H1 (cell line): Measurements from ENCODE around the gene NKAIN2. TPM values are rescaled to one million over a fixed set of nuclear protein-coding genes. Genes with fewer than 3 reads are reported as not detected.

Experiments
- EZH2 ChIP-seq: fragments of 200-600 bp; sonication (generic); IDR thresholded peaks from 2 replicates; pipeline ENCODE4 v1.7.1; 2012; ENCODE audit warnings: low read depth, mild to moderate bottlenecking, moderate library complexity, low read length, inconsistent platforms; ENCODE audit not compliant: severe bottlenecking
- FOSL1 ChIP-seq: IDR thresholded peaks from 2 replicates; pipeline ENCODE4 v1.6.1; 2011; ENCODE audit warnings: mild to moderate bottlenecking, low read depth, low read length, moderate library complexity; ENCODE audit not compliant: insufficient read depth
- SUZ12 ChIP-seq: fragments of 200-600 bp; sonication (generic); IDR thresholded peaks from 2 replicates; pipeline ENCODE4 v1.6.1; 2012; ENCODE audit warnings: mild to moderate bottlenecking, inconsistent platforms, low read length, moderate library complexity, mixed read lengths
- polyA plus RNA-seq, 7 experiments: library from polyadenylated mRNA; depleted of rRNA in 3 of 7; stranded (reverse) in 5 of 7; unstranded in 2 of 7; fragments of >200 nt in 5 of 7; fragments of 200-250 nt in 2 of 7; gene quantifications; 1 replicate in 5 of 7; 2 replicates in 1 of 7; 4 replicates in 1 of 7; pipeline versions ENCODE4 v1.2.1 to v1.2.3, GENCODE V29; 2011 to 2013; ENCODE audit warnings: missing spikeins in 2 of 7, mixed read lengths in 2 of 7
- total RNA-seq: library from RNA; stranded (reverse); fragmentation: NEBNext Ultra II Directional; extraction: Animal tissue kit (Norgen Biotek cat#: 25700); gene quantifications from 2 replicates; pipeline ENCODE4 v1.2.1, GENCODE V29; 2021
- TF ChIP-seq, protein P1 (sequence below): fragments of 300-600 bp; sonication (generic); IDR thresholded peaks from 2 replicates; pipeline ENCODE4 v1.7.1; 2012; ENCODE audit warnings: low read length, moderate library complexity, mild to moderate bottlenecking, inconsistent platforms; ENCODE audit not compliant: insufficient replicate concordance

The NKAIN2 gene
- total and polyA plus RNA-seq, 2 of the 8 experiments (the other 6 are each of a cell fraction or from before 2014, with no cell fraction given): 0.20 to 0.34 TPM

DNA sequence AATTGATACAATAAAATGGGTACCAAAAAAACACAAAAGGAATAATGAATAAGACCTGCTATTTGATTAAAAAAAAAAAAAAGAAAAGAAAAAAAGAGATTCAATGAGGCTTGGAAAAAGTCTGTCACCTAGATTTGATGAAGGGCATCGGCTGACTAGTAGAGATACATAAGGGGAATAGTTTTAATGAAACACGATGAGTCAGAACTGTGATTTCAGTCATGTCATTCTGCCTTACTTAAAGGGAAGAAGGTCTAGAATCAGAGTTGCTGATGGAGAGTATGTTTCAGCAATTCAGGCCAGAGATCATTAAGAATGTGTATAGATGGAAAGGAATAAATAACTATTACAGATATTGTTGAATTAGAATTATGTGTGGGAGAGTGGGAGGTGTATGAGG is 592.7 kb downstream of the NKAIN2 start (continued):
- TF ChIP-seq, protein P1, sequence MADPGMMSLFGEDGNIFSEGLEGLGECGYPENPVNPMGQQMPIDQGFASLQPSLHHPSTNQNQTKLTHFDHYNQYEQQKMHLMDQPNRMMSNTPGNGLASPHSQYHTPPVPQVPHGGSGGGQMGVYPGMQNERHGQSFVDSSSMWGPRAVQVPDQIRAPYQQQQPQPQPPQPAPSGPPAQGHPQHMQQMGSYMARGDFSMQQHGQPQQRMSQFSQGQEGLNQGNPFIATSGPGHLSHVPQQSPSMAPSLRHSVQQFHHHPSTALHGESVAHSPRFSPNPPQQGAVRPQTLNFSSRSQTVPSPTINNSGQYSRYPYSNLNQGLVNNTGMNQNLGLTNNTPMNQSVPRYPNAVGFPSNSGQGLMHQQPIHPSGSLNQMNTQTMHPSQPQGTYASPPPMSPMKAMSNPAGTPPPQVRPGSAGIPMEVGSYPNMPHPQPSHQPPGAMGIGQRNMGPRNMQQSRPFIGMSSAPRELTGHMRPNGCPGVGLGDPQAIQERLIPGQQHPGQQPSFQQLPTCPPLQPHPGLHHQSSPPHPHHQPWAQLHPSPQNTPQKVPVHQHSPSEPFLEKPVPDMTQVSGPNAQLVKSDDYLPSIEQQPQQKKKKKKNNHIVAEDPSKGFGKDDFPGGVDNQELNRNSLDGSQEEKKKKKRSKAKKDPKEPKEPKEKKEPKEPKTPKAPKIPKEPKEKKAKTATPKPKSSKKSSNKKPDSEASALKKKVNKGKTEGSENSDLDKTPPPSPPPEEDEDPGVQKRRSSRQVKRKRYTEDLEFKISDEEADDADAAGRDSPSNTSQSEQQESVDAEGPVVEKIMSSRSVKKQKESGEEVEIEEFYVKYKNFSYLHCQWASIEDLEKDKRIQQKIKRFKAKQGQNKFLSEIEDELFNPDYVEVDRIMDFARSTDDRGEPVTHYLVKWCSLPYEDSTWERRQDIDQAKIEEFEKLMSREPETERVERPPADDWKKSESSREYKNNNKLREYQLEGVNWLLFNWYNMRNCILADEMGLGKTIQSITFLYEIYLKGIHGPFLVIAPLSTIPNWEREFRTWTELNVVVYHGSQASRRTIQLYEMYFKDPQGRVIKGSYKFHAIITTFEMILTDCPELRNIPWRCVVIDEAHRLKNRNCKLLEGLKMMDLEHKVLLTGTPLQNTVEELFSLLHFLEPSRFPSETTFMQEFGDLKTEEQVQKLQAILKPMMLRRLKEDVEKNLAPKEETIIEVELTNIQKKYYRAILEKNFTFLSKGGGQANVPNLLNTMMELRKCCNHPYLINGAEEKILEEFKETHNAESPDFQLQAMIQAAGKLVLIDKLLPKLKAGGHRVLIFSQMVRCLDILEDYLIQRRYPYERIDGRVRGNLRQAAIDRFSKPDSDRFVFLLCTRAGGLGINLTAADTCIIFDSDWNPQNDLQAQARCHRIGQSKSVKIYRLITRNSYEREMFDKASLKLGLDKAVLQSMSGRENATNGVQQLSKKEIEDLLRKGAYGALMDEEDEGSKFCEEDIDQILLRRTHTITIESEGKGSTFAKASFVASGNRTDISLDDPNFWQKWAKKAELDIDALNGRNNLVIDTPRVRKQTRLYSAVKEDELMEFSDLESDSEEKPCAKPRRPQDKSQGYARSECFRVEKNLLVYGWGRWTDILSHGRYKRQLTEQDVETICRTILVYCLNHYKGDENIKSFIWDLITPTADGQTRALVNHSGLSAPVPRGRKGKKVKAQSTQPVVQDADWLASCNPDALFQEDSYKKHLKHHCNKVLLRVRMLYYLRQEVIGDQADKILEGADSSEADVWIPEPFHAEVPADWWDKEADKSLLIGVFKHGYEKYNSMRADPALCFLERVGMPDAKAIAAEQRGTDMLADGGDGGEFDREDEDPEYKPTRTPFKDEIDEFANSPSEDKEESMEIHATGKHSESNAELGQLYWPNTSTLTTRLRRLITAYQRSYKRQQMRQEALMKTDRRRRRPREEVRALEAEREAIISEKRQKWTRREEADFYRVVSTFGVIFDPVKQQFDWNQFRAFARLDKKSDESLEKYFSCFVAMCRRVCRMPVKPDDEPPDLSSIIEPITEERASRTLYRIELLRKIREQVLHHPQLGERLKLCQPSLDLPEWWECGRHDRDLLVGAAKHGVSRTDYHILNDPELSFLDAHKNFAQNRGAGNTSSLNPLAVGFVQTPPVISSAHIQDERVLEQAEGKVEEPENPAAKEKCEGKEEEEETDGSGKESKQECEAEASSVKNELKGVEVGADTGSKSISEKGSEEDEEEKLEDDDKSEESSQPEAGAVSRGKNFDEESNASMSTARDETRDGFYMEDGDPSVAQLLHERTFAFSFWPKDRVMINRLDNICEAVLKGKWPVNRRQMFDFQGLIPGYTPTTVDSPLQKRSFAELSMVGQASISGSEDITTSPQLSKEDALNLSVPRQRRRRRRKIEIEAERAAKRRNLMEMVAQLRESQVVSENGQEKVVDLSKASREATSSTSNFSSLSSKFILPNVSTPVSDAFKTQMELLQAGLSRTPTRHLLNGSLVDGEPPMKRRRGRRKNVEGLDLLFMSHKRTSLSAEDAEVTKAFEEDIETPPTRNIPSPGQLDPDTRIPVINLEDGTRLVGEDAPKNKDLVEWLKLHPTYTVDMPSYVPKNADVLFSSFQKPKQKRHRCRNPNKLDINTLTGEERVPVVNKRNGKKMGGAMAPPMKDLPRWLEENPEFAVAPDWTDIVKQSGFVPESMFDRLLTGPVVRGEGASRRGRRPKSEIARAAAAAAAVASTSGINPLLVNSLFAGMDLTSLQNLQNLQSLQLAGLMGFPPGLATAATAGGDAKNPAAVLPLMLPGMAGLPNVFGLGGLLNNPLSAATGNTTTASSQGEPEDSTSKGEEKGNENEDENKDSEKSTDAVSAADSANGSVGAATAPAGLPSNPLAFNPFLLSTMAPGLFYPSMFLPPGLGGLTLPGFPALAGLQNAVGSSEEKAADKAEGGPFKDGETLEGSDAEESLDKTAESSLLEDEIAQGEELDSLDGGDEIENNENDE: no peak
- TF ChIP-seq EZH2: no peak
- no peak for TF ChIP-seq FOSL1
- TF ChIP-seq SUZ12: no peak
